Right renal cortex interstitium (tissue), 3 donors: ENCODE measurements around the gene ST8SIA5. TPM values are rescaled to one million over a fixed set of nuclear protein-coding genes. Genes with fewer than 3 reads are reported as not detected.

Experiments used
- DNase-seq, 3 donors: peaks; one replicate each; pipeline ENCODE4 v3.0.0-alpha.2; 2013; ENCODE audit warnings: low read depth in 3 of 3, low spot score in 2 of 3
- polyA plus RNA-seq, 3 donors: library from polyadenylated mRNA; unstranded; fragments of 120-200 nt; gene quantifications; one replicate each; pipeline ENCODE4 v1.2.1, GENCODE V29; 2013; ENCODE audit not compliant: insufficient read length in 3 of 3

ST8SIA5 gene
- polyA plus RNA-seq, 3 donors: 0.37 to 1.2 (median 0.61) TPM

DNA sequence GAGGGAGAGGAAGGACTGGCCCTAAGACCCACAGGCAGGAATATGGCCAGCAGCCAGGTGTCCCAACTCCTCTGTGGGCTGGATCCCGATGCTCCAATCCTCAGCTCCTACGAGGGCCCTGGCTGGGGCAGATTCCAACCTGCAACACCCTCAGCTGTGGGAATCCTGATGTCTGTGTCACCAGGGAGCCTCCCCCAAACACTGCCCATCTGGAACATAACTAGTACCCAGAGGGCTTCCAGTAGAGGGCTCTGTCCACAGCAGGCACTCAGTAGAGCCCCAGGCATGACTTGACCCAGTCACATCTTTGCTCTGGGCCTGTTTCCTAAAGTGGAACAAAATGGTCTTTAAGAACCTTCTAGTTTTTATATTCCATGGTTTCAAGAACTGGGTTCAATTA lies 79.2 kb downstream of the ST8SIA5 start:
- no peak for DNase-seq

DNA sequence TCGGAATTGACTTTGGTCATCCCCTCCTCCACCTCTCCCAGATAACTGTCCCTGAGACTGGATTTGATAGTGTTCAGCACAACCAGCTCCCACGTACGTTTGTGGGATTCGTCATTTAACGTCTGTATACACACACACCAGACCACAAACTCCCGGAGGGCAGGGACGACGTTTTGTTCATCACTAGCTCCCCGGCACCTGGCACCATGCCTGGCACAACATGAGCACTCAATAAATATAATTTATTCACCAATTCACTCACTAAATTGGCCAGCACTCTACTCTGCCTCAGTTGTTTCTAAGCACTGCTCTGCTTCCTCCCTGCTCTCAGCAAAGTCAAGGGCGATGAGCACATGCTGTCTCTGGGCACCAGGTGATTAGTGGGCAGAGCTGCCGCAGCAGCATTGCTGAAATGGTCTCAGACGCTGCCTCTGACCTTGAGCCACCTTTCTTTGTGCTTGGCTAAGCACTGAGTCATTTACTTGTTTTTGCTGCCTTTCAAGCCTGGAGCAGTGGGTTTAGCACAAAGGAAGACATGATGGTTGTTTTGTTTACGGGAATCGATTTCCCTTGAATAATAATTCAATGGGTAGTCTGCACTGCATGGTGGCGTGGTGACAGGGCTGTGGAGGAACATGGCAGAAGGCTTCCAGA lies 80.5 kb downstream of the ST8SIA5 start:
- peak in 1 of 3 donors; percentile 50 for DNase-seq

- no peak for DNase-seq
Observed at GRCh38 chr18:46675112-46675511, 81.7 kb downstream of the ST8SIA5 start.

- DNase-seq: no peak
Observed at GRCh38 chr18:46672062-46672970, 84.5 kb downstream of the ST8SIA5 start.

GRCh38 chr18:46668694-46669093 lies 88.2 kb downstream of the ST8SIA5 start:
- DNase-seq: no peak

DNA sequence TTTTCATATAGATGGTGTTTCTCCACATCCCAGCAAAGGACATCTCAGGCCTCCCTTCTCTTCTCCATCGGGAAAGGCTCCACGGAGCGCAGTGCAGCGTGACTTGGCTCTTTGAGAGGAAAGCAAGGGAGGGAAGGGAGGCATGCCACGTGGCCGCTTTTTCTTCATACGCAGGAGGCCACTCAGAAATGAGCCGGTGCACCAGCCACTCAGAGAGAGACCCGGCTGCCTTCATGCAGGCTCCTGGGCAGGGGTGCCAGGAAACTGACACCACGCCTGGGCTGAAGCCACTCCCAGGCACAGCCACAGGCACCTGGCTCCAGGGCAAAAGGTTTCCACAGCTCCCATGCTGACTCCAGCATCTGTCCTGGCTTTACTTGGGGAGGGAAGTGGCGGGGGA lies 88.7 kb downstream of the ST8SIA5 start:
- no peak for DNase-seq

GRCh38 chr18:46663539-46663938 lies 93.3 kb downstream of the ST8SIA5 start:
- no peak for DNase-seq

DNA sequence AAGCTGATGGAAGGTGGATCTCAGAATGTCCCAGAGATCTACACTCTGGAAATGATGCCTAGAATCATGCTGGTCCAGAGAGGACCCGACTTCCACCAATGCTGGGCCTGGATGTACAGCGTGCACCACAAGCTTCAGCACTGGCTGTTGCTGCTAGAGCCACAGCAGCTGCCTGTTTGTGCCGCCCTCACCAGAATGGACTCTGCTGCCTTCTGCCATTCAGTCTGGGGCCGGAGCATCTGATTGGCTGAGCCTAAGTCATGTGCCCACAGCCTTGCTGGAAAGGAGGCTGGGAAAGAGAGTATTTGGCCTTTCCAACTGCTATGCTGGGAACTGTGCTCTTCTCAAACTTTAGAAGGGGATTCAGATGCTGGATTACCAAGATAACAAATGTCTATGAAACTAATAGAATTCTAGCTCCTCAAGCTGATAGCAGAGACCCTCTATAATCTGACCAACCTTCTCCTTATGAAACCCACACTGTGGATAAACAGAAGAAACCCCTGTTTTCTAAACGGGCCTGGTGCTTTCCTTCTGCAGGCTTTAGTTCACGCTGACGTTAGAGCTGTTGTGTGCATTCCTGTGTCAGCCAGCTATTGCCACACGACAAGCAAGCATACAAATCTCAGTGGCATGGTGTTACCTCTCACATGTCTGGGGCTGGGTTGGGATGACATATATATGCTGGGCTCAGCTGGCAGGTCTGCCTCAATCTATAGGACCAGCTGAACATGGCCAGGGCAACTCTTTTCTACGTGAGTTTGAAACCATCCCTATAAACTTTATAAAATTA lies 95.7 kb downstream of the ST8SIA5 start:
- no peak for DNase-seq

GRCh38 chr18:46659484-46659883 lies 97.4 kb downstream of the ST8SIA5 start:
- no peak for DNase-seq

GRCh38 chr18:46657115-46657955 lies 99.5 kb downstream of the ST8SIA5 start, which contains the start of gene LOXHD1:
TSS of gene LOXHD1 (minus strand) at chr18:46657220. CDS start at chr18:46657033, 187 bp downstream.
- no peak for DNase-seq

- DNase-seq: no peak
Observed at GRCh38 chr18:46656326-46657114, 100.3 kb downstream of the ST8SIA5 start.

DNA sequence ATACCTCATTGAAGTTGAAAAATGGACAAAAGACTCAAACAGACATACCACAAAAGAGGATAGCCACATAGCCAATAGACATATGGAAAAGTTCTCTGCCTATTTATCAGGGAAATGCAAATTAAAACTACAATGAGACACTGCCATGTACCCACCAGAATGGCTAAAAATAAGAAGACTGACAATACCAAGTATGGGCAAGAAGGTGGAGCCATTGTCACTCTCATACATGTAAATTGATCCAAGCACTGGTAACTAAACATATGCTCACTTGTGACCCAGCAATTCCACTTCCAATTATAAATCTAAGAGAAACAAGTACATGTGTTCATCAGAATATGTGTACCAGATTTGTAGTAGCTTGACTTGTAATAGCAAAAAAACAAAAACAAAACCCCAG lies 104.5 kb downstream of the ST8SIA5 start:
- no peak for DNase-seq

GRCh38 chr18:46650681-46651080 lies 106.2 kb downstream of the ST8SIA5 start:
- no peak for DNase-seq

GRCh38 chr18:46649071-46649862 lies 107.6 kb downstream of the ST8SIA5 start:
- no peak for DNase-seq

DNA sequence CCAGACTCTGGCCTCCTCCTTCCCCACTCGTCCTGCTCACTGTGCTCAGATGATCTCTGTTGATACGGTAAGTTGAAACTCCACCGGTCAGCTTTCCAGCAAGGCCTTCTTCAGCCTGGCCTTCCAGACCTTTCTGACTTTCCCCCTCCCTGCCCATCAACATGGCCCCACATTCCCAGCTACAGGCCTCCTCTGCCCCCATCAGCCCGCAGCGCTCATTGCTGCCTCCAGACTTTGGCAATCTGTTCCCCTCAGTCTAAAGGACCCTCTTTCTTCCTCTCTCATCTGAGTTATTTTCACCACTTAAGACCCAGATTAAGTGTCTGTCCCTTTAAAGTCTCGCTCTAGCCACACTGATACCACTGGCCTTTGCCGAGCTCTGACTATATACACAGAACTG lies 110.4 kb downstream of the ST8SIA5 start:
- DNase-seq: no peak

DNA sequence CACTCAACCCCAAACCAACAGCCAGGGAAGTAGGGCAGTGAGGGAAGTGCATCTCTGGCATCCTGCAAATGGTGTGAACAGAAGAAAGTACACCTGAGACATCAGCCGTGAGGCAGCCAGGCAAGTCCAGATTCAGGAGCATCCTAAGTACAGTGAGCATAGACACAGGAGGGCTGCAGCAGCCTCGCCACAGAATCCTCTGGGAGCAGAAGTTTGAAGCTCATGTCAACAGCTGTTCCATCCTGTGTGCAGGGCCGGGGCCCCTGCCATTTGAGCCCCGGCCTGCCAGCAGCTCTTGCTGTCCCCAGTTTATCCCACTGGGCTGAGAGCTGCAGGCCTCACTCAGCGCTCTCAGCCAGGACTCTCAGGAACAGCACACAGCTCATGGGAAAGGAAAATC lies 114.3 kb downstream of the ST8SIA5 start:
- no peak for DNase-seq

DNA sequence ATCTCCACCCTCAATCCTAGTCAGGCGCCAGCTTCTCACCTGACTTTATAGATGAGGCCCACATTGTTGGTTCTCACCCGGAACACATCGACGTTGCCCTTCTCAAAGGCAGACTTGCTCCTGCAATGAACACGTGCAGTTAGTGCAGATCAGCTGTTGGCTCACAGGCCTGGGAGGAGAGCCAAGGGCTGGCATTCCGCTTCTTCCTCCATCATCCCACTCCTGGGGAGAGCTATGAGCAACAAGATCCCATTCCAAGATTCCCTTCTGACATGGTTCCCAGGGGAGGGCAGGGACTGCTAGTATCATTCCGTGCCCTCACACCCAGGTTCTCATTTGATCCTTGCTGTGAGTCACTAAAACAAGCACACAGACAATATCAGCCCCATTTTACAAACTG lies 114.9 kb downstream of the ST8SIA5 start:
- no peak for DNase-seq

DNA sequence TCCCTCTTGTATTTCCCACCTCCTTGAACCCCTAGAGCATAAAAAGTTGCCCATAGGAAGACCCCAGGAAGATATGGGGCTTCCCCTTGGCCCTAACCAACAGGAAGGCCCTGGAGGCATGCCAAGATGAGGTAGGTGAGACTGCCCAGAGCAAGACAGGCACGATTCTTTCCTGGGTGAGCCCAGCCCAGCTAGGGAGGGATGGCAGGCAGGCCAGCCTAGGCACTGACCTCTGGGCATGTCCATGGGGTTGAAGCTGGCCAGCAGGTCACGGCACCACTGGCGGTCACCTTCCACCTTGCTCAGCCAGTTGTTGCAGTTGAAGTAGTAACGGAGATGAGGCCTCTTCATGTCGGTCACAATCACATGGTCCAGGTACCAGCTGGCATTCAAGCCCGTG lies 117.5 kb downstream of the ST8SIA5 start:
- no peak for DNase-seq
